K562 (cell line): ENCODE measurements around the gene PITPNC1. TPM values are rescaled to one million over a fixed set of nuclear protein-coding genes. Genes with fewer than 3 reads are reported as not detected.
A peak's percentile ranks its signal among the peaks of the same experiment; 100 is the strongest.

Experiments used
- ARID1B ChIP-seq: fragments of 450-650 bp; IDR thresholded peaks from 2 replicates; pipeline ENCODE4 v1.6.1; 2016; ENCODE audit warnings: antibody characterized with exemption, mild to moderate bottlenecking, inconsistent platforms
- C11orf30 ChIP-seq: fragments of 450-650 bp; IDR thresholded peaks from 2 replicates; pipeline ENCODE4 v1.6.1; 2016; ENCODE audit warnings: low read depth, mild to moderate bottlenecking
- E2F6 ChIP-seq, 2 experiments: IDR thresholded peaks; 2 replicates each; pipeline ENCODE4 v1.6.1; 2011; ENCODE audit warnings: borderline replicate concordance in 1 of 2, control low read depth in 1 of 2, low read depth in 1 of 2, low read length in 1 of 2, mild to moderate bottlenecking in 1 of 2, mixed read lengths in 1 of 2, moderate library complexity in 1 of 2; ENCODE audit not compliant: insufficient read depth in 1 of 2, insufficient read length in 1 of 2, poor library complexity in 1 of 2, severe bottlenecking in 1 of 2; ENCODE audit errors: extremely low read depth in 1 of 2
- GATA2 ChIP-seq: sonication (generic); formaldehyde crosslinking; IDR thresholded peaks from 2 replicates; pipeline ENCODE4 v1.4.0; 2020; ENCODE audit warnings: mild to moderate bottlenecking, missing genetic modification reagents
- JUNB ChIP-seq: fragments of 450-650 bp; formaldehyde crosslinking; conservative IDR thresholded peaks from 2 replicates; pipeline ENCODE4 v1.4.0; 2020; ENCODE audit warnings: mild to moderate bottlenecking
- L3MBTL2 ChIP-seq: fragments of 450-650 bp; IDR thresholded peaks from 2 replicates; pipeline ENCODE4 v1.6.1; 2016; ENCODE audit warnings: mild to moderate bottlenecking, moderate library complexity
- MAFF ChIP-seq: IDR thresholded peaks from 2 replicates; pipeline ENCODE4 v1.6.1; 2012; ENCODE audit warnings: low read length, improper control_type of control experiment
- MAFG ChIP-seq: fragments of 450-650 bp; conservative IDR thresholded peaks from 2 replicates; pipeline ENCODE4 v1.6.1; 2016; ENCODE audit warnings: missing genetic modification characterization, missing compliant biosample characterization
- MEIS2 ChIP-seq: fragments of 450-650 bp; IDR thresholded peaks from 2 replicates; pipeline ENCODE4 v1.6.1; 2014; ENCODE audit warnings: mild to moderate bottlenecking; ENCODE audit not compliant: partially characterized antibody
- NFE2 ChIP-seq: IDR thresholded peaks from 2 replicates; pipeline ENCODE4 v1.6.1; 2014; ENCODE audit warnings: antibody characterized with exemption, low read depth
- OTX1 ChIP-seq: fragments of 450-650 bp; formaldehyde crosslinking; IDR thresholded peaks from 2 replicates; pipeline ENCODE4 v1.4.0; 2022; ENCODE audit warnings: mild to moderate bottlenecking
- PBX2 ChIP-seq, 2 experiments: IDR thresholded peaks in 1 of 2; conservative IDR thresholded peaks in 1 of 2; 2 replicates each; pipeline ENCODE4 v1.6.1; 2016; ENCODE audit warnings: low read depth in 2 of 2, mild to moderate bottlenecking in 1 of 2, missing compliant biosample characterization in 1 of 2, missing genetic modification characterization in 1 of 2, moderate library complexity in 1 of 2
- PHB ChIP-seq: fragments of 250-450 bp; sonication (Bioruptor Pico); IDR thresholded peaks from 2 replicates; pipeline ENCODE4 v1.5.0; 2021
- SMARCB1 ChIP-seq: IDR thresholded peaks from 2 replicates; pipeline ENCODE4 v1.6.1; 2011; ENCODE audit warnings: improper control_type of control experiment, low read depth; ENCODE audit not compliant: insufficient read length
- YBX1 ChIP-seq: fragments of 450-650 bp; IDR thresholded peaks from 2 replicates; pipeline ENCODE4 v1.7.1; 2016; ENCODE audit warnings: mild to moderate bottlenecking
- ZKSCAN1 ChIP-seq: fragments of 150-350 bp; IDR thresholded peaks from 2 replicates; pipeline ENCODE4 v1.6.1; 2016; ENCODE audit warnings: low read depth, low read length
- ZMIZ1 ChIP-seq, 2 experiments: fragments of 150-350 bp in 1 of 2; IDR thresholded peaks; 2 replicates each; pipeline ENCODE4 v1.6.1; 2012 to 2016; ENCODE audit warnings: low read depth in 2 of 2, low read length in 2 of 2, mild to moderate bottlenecking in 1 of 2, moderate library complexity in 1 of 2
- ZNF445 ChIP-seq: fragments of 250-450 bp; sonication (Bioruptor Pico); IDR thresholded peaks from 2 replicates; pipeline ENCODE4 v1.4.0; 2020; ENCODE audit warnings: low read depth, mild to moderate bottlenecking, moderate library complexity
- ZNF766 ChIP-seq: fragments of 200-800 bp; sonication (Bioruptor generic); conservative IDR thresholded peaks from 2 replicates; pipeline ENCODE4 v1.6.1; 2016; ENCODE audit warnings: missing genetic modification characterization, missing compliant biosample characterization
- ZNF79 ChIP-seq: fragments of 250-450 bp; sonication (Bioruptor Pico); IDR thresholded peaks from 2 replicates; pipeline ENCODE4 v1.4.0; 2020; ENCODE audit warnings: low read depth, mild to moderate bottlenecking, moderate library complexity
- polyA plus RNA-seq, 8 experiments: library from polyadenylated mRNA; depleted of rRNA in 4 of 8; stranded (reverse) in 5 of 8; unstranded in 3 of 8; fragments of >200 nt; fragmentation: Nextera tagmentation in 2 of 8; fragmentation: Illumina TruSeq in 1 of 8; extraction: Ambion mirVana in 2 of 8; extraction: Trizol in 1 of 8; gene quantifications; 2 replicates each; pipeline versions ENCODE4 v1.2.1 to v1.2.3, GENCODE V29; 2011 to 2014; ENCODE audit warnings: inconsistent platforms in 1 of 8, missing spikeins in 1 of 8
- total RNA-seq, 7 experiments: library from RNA; depleted of rRNA in 6 of 7; stranded (reverse); fragments of >200 nt in 6 of 7; fragmentation: Illumina TruSeq in 2 of 7; extraction: Trizol in 2 of 7; gene quantifications; 2 replicates each; pipeline versions ENCODE4 v1.2.1 to v1.2.3, GENCODE V29; 2011 to 2021; ENCODE audit warnings: low replicate concordance in 1 of 7

The PITPNC1 gene
- total and polyA plus RNA-seq, 9 of the 15 experiments (the other 6 are each of a cell fraction or from before 2014, with no cell fraction given) = 0.11 to 1.1 (median 0.65) TPM

GRCh38 chr17:67431249-67432015 is 54.4 kb downstream of the PITPNC1 start (continued):
- TF ChIP-seq E2F6 (IDR thresholded peaks at IDR 0.05; ENCODE audit: borderline replicate concordance in 1 of 2, extremely low read depth in 1 of 2, insufficient read depth in 1 of 2, insufficient read length in 1 of 2, low read depth in 1 of 2, low read length in 1 of 2, poor library complexity in 1 of 2, severe bottlenecking in 1 of 2) (peak in 1 of 2 experiments; percentile 22), ZNF445 (no peak), PBX2 (CRISPR knock-in tag; IDR thresholded peaks at IDR 0.05; ENCODE audit: low read depth) (no peak), PBX2 (tag; conservative IDR thresholded peaks at IDR 0.05; ENCODE audit: low read depth) (peak; percentile 28; the same call in 1 of the 2 replicates), ZMIZ1 (IDR thresholded peaks at IDR 0.05; ENCODE audit: low read depth in 2 of 2, low read length in 2 of 2) (no peak), SMARCB1 (no peak), MAFG (tag) (peak; percentile 94), ZNF79 (CRISPR knock-in tag) (no peak), C11orf30 (peak; percentile 87), OTX1 (CRISPR knock-in tag) (no peak), MEIS2 (peak; percentile 62), ARID1B (peak; percentile 64), JUNB (CRISPR knock-in tag) (no peak), L3MBTL2 (peak; percentile 61; the same call in 1 of the 2 replicates), PHB (CRISPR knock-in tag) (no peak), GATA2 (CRISPR knock-in tag) (peak; percentile 54), ZKSCAN1 (no peak), NFE2 (peak; percentile 65), MAFF (peak; percentile 63), YBX1 (no peak), ZNF766 (CRISPR knock-in tag) (peak; percentile 68)
